ENCODE data around the gene ACSF2. TPM values are rescaled to one million over a fixed set of nuclear protein-coding genes. Genes with fewer than 3 reads are reported as not detected.
"Not testable (repeated sequence)": the region's sequence is repeated elsewhere in the genome, so short reads cannot be mapped to it uniquely, and the experiment has no call there.

ACSF2 gene
- total RNA-seq, 1 donor: 18.1 TPM

DNA sequence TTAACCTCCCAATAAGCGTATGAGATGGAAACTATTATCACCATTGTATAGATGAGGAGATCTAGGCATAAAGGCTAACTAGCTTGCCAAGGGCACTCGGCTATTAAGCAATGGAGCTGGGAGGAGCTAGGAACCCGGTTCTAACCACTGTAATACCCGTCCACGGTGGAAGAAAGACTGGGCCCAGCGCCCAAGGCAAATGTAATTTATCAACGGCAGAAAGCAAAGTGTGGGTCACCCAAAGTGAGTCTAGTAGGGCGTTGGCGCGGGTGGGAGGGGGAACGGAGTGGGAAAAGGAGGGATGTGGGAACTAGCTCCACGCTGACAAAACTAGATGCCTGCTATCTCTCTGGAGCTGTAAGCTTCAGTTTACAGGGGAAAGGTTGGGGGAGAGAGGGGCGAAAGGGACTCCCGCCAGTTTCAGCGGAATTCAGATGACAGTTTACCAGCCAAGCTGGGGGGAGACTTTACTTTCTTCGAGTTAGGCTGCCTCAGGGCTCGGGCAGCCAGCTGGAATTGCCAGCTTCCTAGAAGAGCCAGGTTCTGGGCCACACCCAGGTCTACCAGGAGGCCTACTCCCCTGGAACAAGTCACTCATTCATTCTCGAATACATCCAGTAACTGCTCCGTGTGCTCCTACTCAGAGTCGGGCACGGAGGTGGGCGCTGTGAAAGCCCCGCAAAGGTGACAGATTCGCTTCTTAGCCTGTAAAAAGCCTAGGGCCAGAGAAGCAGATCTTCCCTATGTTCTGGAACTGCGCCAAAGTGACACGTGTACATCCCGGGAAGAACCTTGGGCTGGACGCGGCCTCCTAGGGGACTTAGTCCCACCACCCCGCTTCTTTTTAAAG is 29.5 kb upstream of the ACSF2 start:
- TF ChIP-seq, protein P1, sequence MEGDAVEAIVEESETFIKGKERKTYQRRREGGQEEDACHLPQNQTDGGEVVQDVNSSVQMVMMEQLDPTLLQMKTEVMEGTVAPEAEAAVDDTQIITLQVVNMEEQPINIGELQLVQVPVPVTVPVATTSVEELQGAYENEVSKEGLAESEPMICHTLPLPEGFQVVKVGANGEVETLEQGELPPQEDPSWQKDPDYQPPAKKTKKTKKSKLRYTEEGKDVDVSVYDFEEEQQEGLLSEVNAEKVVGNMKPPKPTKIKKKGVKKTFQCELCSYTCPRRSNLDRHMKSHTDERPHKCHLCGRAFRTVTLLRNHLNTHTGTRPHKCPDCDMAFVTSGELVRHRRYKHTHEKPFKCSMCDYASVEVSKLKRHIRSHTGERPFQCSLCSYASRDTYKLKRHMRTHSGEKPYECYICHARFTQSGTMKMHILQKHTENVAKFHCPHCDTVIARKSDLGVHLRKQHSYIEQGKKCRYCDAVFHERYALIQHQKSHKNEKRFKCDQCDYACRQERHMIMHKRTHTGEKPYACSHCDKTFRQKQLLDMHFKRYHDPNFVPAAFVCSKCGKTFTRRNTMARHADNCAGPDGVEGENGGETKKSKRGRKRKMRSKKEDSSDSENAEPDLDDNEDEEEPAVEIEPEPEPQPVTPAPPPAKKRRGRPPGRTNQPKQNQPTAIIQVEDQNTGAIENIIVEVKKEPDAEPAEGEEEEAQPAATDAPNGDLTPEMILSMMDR (IDR thresholded peaks at IDR 0.05; ENCODE audit: insufficient read depth, low read depth, low read length): no peak
- DNase-seq (ENCODE audit: low read depth): peak; percentile 71
- H3K4me3 ChIP-seq (ENCODE audit: low read depth, low read length): peak overlapping the region; percentile 100

DNA sequence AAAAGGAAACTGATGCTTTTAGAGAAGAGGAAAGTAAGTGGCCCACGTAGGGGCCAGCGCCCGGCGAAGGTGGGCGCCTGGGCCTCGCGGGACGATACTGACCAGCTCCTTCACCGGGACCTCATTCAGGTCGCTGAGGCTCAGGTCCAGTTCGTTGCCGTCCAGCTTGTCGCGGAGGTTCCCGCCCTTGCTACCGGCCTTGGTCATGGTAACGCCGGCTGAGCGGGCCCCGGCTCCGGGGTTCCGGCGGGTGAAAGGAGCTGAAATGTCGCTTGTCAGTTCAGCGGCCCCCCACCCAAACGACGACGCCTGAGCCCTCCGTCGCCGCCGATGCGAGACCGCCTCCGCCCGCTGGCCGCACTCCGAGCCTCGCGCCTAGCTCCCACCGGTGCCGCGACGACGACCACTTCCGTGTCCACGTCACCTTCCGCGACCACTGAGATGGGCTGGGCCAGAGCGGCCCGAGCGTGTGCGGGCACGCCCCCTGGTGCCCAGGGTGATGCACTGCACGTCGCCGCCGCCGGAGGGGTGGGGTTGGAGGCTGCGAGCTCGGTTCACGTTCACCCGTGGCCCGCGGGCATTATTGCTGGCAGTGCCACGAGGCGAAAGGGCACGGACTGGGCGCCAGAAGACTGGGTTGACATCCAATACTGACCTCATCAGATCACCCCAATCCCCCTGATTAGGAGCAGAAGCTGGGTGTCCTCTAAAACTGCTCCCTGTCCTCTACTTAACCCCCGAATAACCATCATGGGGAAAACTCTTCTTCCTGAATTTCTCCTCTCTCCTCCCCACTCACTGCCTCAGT is 28.7 kb upstream of the ACSF2 start, which contains the start of gene LRRC59:
TSS of gene LRRC59 (minus strand) at position 413 of the 808 bp plus-strand sequence. CDS start at position 207, 206 bp downstream.
- DNase-seq (ENCODE audit: low read depth): peak; percentile 86
- peak within 1 kb of the TSS; percentile 100 for H3K4me3 ChIP-seq (ENCODE audit: low read depth, low read length)
- TF ChIP-seq, protein P1 (IDR thresholded peaks at IDR 0.05; ENCODE audit: insufficient read depth, low read depth, low read length): peak; percentile 84

DNA sequence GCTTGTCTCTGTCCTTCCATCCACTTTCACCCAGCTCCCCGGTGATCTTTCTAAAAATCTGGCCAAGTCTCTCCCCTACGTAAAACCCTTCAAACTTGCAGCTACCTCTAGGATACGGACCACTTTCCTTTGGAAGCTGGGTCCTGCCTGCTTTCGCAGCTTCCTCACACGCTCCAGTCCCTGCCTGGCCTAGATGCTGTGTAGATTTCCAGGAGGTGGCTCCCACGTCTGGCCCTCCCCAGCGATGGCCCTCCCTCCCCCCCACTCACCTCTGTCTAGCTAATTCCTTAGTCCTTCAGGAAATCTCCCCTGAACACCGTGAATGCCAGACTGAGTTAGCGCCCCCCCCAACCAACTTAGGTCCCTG is 28.1 kb upstream of the ACSF2 start:
- TF ChIP-seq, protein P1 (IDR thresholded peaks at IDR 0.05; ENCODE audit: insufficient read depth, low read depth, low read length): no peak
- no peak overlapping the region for H3K4me3 ChIP-seq (ENCODE audit: low read depth, low read length)
- DNase-seq (ENCODE audit: low read depth): no peak

- DNase-seq (ENCODE audit: low read depth); H3K4me3 ChIP-seq (ENCODE audit: low read depth, low read length): not testable (repeated sequence)
These were observed 27.3 kb upstream of the ACSF2 start for GRCh38 chr17:50398672-50399071.

- DNase-seq (ENCODE audit: low read depth); H3K4me3 ChIP-seq (ENCODE audit: low read depth, low read length): not testable (repeated sequence)
These were observed 26.4 kb upstream of the ACSF2 start for GRCh38 chr17:50399591-50399990.

GRCh38 chr17:50405351-50405750 is 20.7 kb upstream of the ACSF2 start:
- DNase-seq (ENCODE audit: low read depth); H3K4me3 ChIP-seq (ENCODE audit: low read depth, low read length): not testable (repeated sequence)

DNA sequence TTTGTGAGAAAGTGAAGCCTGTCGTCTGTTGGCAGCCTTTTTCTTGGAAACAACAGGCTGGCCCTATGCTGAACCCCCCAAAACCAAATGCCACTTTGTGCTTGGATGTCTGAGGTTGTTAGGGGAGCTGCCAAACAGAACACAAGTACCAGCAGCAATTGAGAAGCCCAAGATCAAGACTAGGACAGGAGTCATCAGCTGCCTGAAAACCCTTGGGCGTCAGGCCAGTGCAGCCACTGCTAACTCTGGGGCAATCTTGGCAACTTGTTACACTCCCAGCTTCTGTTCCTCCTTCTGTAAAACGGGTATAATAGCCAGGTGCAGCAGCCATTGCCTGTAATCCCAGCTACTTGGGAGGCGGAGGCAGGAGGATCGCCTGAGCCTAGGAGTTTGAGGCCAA is 19.4 kb upstream of the ACSF2 start:
- TF ChIP-seq, protein P1 (IDR thresholded peaks at IDR 0.05; ENCODE audit: insufficient read depth, low read depth, low read length): no peak
- H3K4me3 ChIP-seq (ENCODE audit: low read depth, low read length): no peak overlapping the region
- no peak for DNase-seq (ENCODE audit: low read depth)

- DNase-seq (ENCODE audit: low read depth): no peak
- TF ChIP-seq, protein P1 (IDR thresholded peaks at IDR 0.05; ENCODE audit: insufficient read depth, low read depth, low read length): no peak
- H3K4me3 ChIP-seq (ENCODE audit: low read depth, low read length): no peak overlapping the region
These were observed 18.1 kb upstream of the ACSF2 start for GRCh38 chr17:50407921-50408320.

All from fibroblast of villous mesenchyme (primary cell).